Adrenal gland (tissue), 12 donors: ENCODE results near the gene COQ10B. TPM values are rescaled to one million over a fixed set of nuclear protein-coding genes. Genes with fewer than 3 reads are reported as not detected.
A peak's percentile ranks its signal among the peaks of the same experiment; 100 is the strongest.

Source experiments
- DNase-seq, 7 donors: peaks; one replicate each; pipeline ENCODE4 v3.0.0-alpha.2; 2019 to 2020
- H3K27ac ChIP-seq, 5 donors: fragments of 200-600 bp; sonication (generic) in 4 of 5; 1 replicate in 3 of 5; 2 replicates in 2 of 5; pipeline versions ENCODE4 v1.5.1 to v1.8.0; 2016 to 2020; ENCODE audit warnings: mild to moderate bottlenecking in 1 of 5
- H3K27me3 ChIP-seq: fragments of 200-600 bp; 2 replicates; pipeline ENCODE4 v1.8.0; 2021
- H3K36me3 ChIP-seq, 2 donors: fragments of 200-600 bp; replicated peaks in 1 of 2; 1 replicate in 1 of 2; 2 replicates in 1 of 2; pipeline versions ENCODE4 v1.5.1 to v1.8.0; 2018 to 2022
- H3K4me1 ChIP-seq, 2 donors: fragments of 200-600 bp; replicated peaks in 1 of 2; 1 replicate in 1 of 2; 2 replicates in 1 of 2; pipeline versions ENCODE4 v1.5.1 to v1.8.0; 2018 to 2021
- H3K4me3 ChIP-seq, 4 donors: fragments of 200-600 bp; sonication (generic) in 3 of 4; one replicate each; pipeline ENCODE4 v1.5.1; 2016 to 2018
- H3K9me3 ChIP-seq, 3 donors: fragments of 200-600 bp; sonication (generic) in 1 of 3; replicated peaks in 1 of 3; 1 replicate in 2 of 3; 2 replicates in 1 of 3; pipeline versions ENCODE4 v1.5.1 to v1.8.0; 2016 to 2021
- POLR2A ChIP-seq, 2 donors: fragments of 450-650 bp; IDR thresholded peaks; one replicate each; pipeline ENCODE4 v1.6.1; 2017; ENCODE audit warnings: antibody characterized with exemption in 2 of 2, mild to moderate bottlenecking in 2 of 2, moderate library complexity in 1 of 2
- WGBS, 4 donors: extraction: QIAGEN DNeasy Blood & Tissue Kit in 2 of 4; methylation state at CpG; one replicate each; pipeline versions ENCODE4 v1.1.5 to v1.1.7; 2013 to 2017; 5-methylcytosine and 5-hydroxymethylcytosine counted together
- intact Hi-C, 2 donors: fragments of 100-400 bp; cut with DNase I; formaldehyde crosslinking; loops; one replicate each; pipeline versions ENCODE4 v1.14.1 to v1.15.0; 2022 to 2023
- polyA plus RNA-seq, 3 donors: library from polyadenylated mRNA; stranded (reverse); fragments of 200-250 nt in 2 of 3; fragments of 350-450 nt in 1 of 3; fragmentation: Illumina TruSeq in 1 of 3; extraction: RNeasy Lipid Tissue Mini Kit (QIAGEN cat#74804) in 1 of 3; gene quantifications; one replicate each; pipeline ENCODE4 v1.2.3, GENCODE V29; 2013 to 2014
- total RNA-seq, 9 donors: library from RNA; depleted of rRNA in 4 of 9; stranded (reverse); fragments of >200 nt in 4 of 9; fragments of 120-200 nt in 1 of 9; fragmentation: NEBNext Ultra II Directional in 1 of 9; extraction: Animal tissue kit (Norgen Biotek cat#: 25700) in 1 of 9; gene quantifications; one replicate each; pipeline versions ENCODE4 v1.1.0 to v1.2.4, GENCODE V29; 2013 to 2023
- TF ChIP-seq, protein P1 (sequence below), 6 experiments: fragments of 450-650 bp in 4 of 6; fragments of 200-600 bp in 2 of 6; sonication (generic) in 1 of 6; IDR thresholded peaks; 1 replicate in 5 of 6; 2 replicates in 1 of 6; pipeline versions ENCODE4 v1.5.1 to v1.8.0; 2016 to 2021; ENCODE audit warnings: antibody characterized with exemption in 6 of 6, mild to moderate bottlenecking in 2 of 6, moderate library complexity in 1 of 6
- donor health status: healthy with polysubstance abuse.
- donor health status: Bipolar disorder and iron deficiency.
- donor health status: DM: yes; HTN: yes; CAD: no.
- donor health status: DM: no; HTN: no; CAD: no.
- donor health status: DM: no; HTN: no; CAD: no.
- donor health status: DM: yes; HTN: yes; CAD: no.

COQ10B gene
- total and polyA plus RNA-seq, 12 donors = 22.3 to 63.5 (median 37.8) TPM

- Histone ChIP-seq H3K4me3 (no peak overlapping the region), H3K9me3 (no peaks in the 10 kb centered on the region), H3K36me3 (no peaks in the 10 kb centered on the region), H3K27ac (no peak overlapping the region), H3K4me1 (peaks cover 18 to 19% of the 10 kb centered on the region in 2 donors), H3K27me3 (no peaks in the 10 kb centered on the region)
- TF ChIP-seq POLR2A (IDR thresholded peaks at IDR 0.05) = no peak
- TF ChIP-seq, protein P1, sequence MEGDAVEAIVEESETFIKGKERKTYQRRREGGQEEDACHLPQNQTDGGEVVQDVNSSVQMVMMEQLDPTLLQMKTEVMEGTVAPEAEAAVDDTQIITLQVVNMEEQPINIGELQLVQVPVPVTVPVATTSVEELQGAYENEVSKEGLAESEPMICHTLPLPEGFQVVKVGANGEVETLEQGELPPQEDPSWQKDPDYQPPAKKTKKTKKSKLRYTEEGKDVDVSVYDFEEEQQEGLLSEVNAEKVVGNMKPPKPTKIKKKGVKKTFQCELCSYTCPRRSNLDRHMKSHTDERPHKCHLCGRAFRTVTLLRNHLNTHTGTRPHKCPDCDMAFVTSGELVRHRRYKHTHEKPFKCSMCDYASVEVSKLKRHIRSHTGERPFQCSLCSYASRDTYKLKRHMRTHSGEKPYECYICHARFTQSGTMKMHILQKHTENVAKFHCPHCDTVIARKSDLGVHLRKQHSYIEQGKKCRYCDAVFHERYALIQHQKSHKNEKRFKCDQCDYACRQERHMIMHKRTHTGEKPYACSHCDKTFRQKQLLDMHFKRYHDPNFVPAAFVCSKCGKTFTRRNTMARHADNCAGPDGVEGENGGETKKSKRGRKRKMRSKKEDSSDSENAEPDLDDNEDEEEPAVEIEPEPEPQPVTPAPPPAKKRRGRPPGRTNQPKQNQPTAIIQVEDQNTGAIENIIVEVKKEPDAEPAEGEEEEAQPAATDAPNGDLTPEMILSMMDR (IDR thresholded peaks at IDR 0.05) = no peak
- 92 to 99% (median 98%) methylated on average over 2 of the region's 2 CpGs for WGBS, 4 donors
- DNase-seq = no peak
- intact Hi-C loops = no loop called here
These were observed 16.0 kb upstream of the COQ10B start for GRCh38 chr2:197437380-197437779.

GRCh38 chr2:197442857-197443256 lies 10.5 kb upstream of the COQ10B start:
- no peak for TF ChIP-seq POLR2A (IDR thresholded peaks at IDR 0.05)
- TF ChIP-seq, protein P1 (IDR thresholded peaks at IDR 0.05) = no peak
- peak overlapping the region in 2 of 5 donors; percentile 54 to 59 for H3K27ac ChIP-seq
- no peaks in the 10 kb centered on the region for H3K27me3 ChIP-seq
- H3K36me3 ChIP-seq = no peaks in the 10 kb centered on the region
- DNase-seq = peak in 1 of 7 donors; percentile 31
- H3K9me3 ChIP-seq = no peaks in the 10 kb centered on the region
- 57 to 67% (median 65%) methylated on average over 5 of the region's 5 CpGs for WGBS, 4 donors
- intact Hi-C loops = no loop called here
- H3K4me3 ChIP-seq = no peak overlapping the region
- no peaks in the 10 kb centered on the region for H3K4me1 ChIP-seq

- H3K27me3 ChIP-seq = no peaks in the 10 kb centered on the region
- TF ChIP-seq POLR2A (IDR thresholded peaks at IDR 0.05) = no peak
- TF ChIP-seq, protein P1 (IDR thresholded peaks at IDR 0.05) = no peak
- H3K4me3 ChIP-seq = no peak overlapping the region
- no peaks in the 10 kb centered on the region for H3K36me3 ChIP-seq
- no peaks in the 10 kb centered on the region for H3K9me3 ChIP-seq
- WGBS, 4 donors = 56 to 86% (median 67%) methylated on average over 1 of the region's 1 CpG
- no peak overlapping the region for H3K27ac ChIP-seq
- no peak for DNase-seq
- intact Hi-C loops = no loop called here
- no peaks in the 10 kb centered on the region for H3K4me1 ChIP-seq
These were observed 7.6 kb upstream of the COQ10B start for GRCh38 chr2:197445746-197446145.

DNA sequence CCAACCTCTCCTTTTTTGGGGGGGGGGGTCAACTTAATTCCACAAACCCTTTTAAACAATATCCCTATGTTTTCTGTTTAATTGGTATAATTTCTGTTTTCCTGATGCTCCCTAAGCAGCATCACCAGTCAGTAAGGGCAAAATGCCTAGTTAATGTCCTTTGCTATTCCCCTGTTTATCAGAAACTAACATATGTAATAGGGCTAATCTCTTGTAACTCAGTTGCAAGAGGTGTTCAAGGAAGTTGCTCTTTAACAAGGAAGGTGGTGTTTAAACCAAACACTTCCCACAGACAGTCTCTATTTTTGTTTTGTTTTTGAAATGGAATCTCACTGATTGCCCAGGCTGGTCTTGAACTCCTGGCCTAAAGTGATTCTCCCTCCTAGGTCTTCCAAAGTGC lies 6.5 kb upstream of the COQ10B start:
- Histone ChIP-seq H3K4me3 (no peak overlapping the region), H3K27me3 (no peaks in the 10 kb centered on the region), H3K27ac (no peak overlapping the region), H3K36me3 (no peaks in the 10 kb centered on the region), H3K4me1 (no peaks in the 10 kb centered on the region), H3K9me3 (no peaks in the 10 kb centered on the region)
- TF ChIP-seq, protein P1 (IDR thresholded peaks at IDR 0.05) = no peak
- TF ChIP-seq POLR2A (IDR thresholded peaks at IDR 0.05) = no peak
- no peak for DNase-seq
- intact Hi-C loops = no loop called here
